Muscle layer of colon (tissue), 2 donors: ENCODE data around the gene CD276.
"Not testable (repeated sequence)": the region's sequence is repeated elsewhere in the genome, so short reads cannot be mapped to it uniquely, and the experiment has no call there.

Experiments
- H3K27ac ChIP-seq: one replicate; pipeline ENCODE4 v1.7.0; 2013; ENCODE audit warnings: low read depth, mild to moderate bottlenecking, low read length, moderate library complexity
- H3K27me3 ChIP-seq, 2 donors: one replicate each; pipeline ENCODE4 v1.7.0; 2013; ENCODE audit warnings: low read length in 2 of 2, mild to moderate bottlenecking in 2 of 2; ENCODE audit not compliant: insufficient read depth in 2 of 2, control insufficient read depth in 1 of 2
- H3K36me3 ChIP-seq: one replicate; pipeline ENCODE4 v1.7.0; 2013; ENCODE audit warnings: mild to moderate bottlenecking, low read length; ENCODE audit not compliant: insufficient read depth
- H3K4me1 ChIP-seq: one replicate; pipeline ENCODE4 v1.7.0; 2013; ENCODE audit warnings: mild to moderate bottlenecking, low read length; ENCODE audit not compliant: insufficient read depth
- H3K4me3 ChIP-seq, 2 donors: one replicate each; pipeline ENCODE4 v1.7.0; 2013; ENCODE audit warnings: low read length in 2 of 2, low read depth in 1 of 2, mild to moderate bottlenecking in 1 of 2, moderate library complexity in 1 of 2
- H3K9ac ChIP-seq: one replicate; pipeline ENCODE4 v1.7.0; 2013; ENCODE audit warnings: low read length
- H3K9me3 ChIP-seq: one replicate; pipeline ENCODE4 v1.7.0; 2013; ENCODE audit warnings: mild to moderate bottlenecking, low read length
- donor health status: abdominal sarcoma.
- donor health status: Adenocarcinoma of cecum.

CD276 gene

DNA sequence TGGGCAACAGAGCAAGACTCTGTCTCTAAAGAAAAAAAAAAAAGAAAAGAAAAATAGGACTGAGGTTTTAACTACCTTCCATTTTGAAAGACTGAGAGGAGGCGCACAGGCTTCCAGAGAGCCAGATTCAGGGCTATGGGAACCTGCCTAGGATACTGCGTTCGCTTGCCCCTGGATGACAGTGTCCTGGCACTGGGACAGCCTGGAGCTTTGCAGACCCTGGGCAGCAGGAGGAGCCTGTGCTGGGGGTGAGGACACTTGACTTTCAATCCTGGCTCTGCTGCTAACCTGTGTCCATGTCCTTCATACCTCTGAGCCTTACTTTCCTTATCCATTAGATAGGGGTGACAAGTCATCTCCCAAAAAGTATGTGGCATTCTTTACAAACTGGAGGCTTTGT lies 31.2 kb downstream of the CD276 start:
- H3K27me3 ChIP-seq = no peaks in the 10 kb centered on the region
- H3K4me3 ChIP-seq = no peak overlapping the region
- H3K9ac ChIP-seq = no peak overlapping the region
- peaks cover 30% of the 10 kb centered on the region for H3K36me3 ChIP-seq
- H3K4me1 ChIP-seq = no peaks in the 10 kb centered on the region
- H3K9me3 ChIP-seq = no peaks in the 10 kb centered on the region
- H3K27ac ChIP-seq = no peak overlapping the region

DNA sequence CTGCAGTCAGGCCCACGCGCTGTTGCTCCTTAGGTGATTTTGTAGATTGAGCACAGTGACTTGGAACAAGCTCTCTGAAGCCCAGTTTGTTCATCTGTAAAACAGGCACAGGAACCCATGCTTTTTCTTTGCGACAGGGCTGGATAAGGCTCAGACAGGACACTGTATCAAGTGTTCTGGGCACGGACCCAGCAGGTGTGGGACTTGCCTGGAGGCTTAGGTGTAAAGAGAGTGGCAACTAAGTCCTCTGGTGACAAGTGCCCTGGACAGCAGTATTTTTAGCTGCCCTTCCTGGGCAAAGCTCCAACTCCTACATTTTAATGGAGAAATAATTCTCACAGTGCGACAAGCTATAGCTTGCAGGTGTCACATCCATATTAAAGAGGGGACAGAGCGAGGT lies 32.2 kb downstream of the CD276 start:
- no peak overlapping the region for H3K4me3 ChIP-seq
- H3K9ac ChIP-seq = no peak overlapping the region
- H3K4me1 ChIP-seq = no peaks in the 10 kb centered on the region
- H3K27me3 ChIP-seq = no peaks in the 10 kb centered on the region
- no peak overlapping the region for H3K27ac ChIP-seq
- peaks cover 20% of the 10 kb centered on the region for H3K36me3 ChIP-seq
- no peaks in the 10 kb centered on the region for H3K9me3 ChIP-seq

DNA sequence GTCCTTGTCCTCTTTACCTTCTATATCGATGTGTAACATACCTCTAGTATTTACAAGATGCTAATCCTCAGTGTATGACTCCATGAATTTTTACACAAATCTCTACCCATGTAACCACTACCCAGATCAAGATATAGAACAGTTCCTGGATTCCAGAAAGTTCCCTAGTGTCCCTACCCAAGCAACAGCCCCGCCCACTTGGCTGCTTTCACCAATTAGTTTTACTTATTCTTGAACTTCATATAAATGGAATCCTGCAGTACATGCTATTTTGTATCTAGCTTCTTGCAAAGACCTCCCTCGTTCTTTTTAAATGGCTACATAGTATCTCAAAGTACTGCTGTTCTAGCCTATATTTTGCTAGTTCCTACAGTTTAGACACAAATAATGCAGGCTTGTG lies 33.0 kb downstream of the CD276 start:
- Histone ChIP-seq H3K27me3 (no peaks in the 10 kb centered on the region), H3K9ac (no peak overlapping the region), H3K4me1 (no peaks in the 10 kb centered on the region), H3K4me3 (no peak overlapping the region), H3K27ac (no peak overlapping the region), H3K9me3 (no peaks in the 10 kb centered on the region), H3K36me3 (peaks cover 18% of the 10 kb centered on the region)

DNA sequence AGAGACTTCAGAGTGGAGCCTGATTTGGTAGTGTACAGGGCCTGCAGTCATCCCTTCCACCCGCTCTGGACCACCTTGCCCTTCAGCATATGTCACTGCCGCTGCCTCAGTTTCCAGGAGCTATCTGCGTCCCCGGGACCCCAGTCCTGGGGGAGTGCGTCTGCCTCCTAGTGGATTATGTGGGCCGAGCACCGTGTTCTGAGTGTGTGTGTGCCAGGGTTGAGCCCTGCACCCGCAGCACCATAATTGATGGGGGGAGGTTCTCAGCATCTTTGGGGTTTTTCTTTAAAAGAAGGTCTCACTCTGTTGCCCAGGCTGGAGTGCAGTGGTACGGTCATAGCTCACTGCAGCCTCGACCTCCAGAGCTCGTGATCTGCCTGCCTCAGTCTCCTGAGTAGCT lies 33.6 kb downstream of the CD276 start:
- Histone ChIP-seq H3K4me3 (no peak overlapping the region), H3K27me3 (no peaks in the 10 kb centered on the region), H3K9ac (no peak overlapping the region), H3K36me3 (peaks cover 18% of the 10 kb centered on the region), H3K9me3 (no peaks in the 10 kb centered on the region), H3K27ac (no peak overlapping the region), H3K4me1 (no peaks in the 10 kb centered on the region)

DNA sequence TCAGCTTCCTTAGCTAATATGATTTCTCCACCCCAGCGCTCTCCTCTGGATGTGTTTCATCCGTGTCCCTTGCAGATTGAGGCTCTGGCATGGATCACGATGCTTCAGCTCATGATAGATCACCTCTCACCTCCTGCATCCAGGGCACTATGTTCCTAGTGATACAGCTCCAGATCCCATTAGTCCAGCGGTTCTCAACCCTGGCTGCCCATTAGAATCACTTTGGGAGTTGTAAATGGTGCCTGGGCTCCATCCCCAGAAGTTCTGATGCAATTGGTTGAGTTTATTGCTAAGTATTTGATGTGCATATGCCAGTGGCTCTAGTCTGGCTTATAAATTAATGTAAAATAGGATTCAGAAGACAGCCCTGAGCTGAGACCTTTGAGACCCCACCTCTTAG lies 34.5 kb downstream of the CD276 start:
- H3K9me3 ChIP-seq = no peaks in the 10 kb centered on the region
- H3K4me3 ChIP-seq = no peak overlapping the region
- no peak overlapping the region for H3K9ac ChIP-seq
- H3K36me3 ChIP-seq = peaks cover 9% of the 10 kb centered on the region
- H3K4me1 ChIP-seq = no peaks in the 10 kb centered on the region
- no peak overlapping the region for H3K27ac ChIP-seq
- no peaks in the 10 kb centered on the region for H3K27me3 ChIP-seq

DNA sequence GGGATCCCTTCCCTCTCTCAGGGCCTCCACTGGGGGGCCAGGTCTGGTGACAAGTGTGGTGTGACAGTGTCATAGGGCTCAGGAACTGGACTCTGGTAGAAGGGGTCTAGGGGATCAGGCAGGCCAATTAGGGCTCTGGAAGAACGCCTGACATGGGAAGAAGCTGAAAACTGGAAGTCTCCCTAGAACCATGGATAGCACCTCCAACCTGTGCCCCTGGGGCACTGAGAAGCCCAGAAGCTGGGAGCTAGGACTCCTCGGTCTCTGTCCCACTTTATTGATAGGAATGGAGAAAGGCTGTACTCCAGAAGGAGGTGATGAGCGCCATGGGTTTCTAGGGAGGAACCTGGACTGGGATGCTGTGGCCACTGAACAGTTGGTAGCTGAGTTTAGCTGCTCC lies 38.2 kb downstream of the CD276 start:
- Histone ChIP-seq H3K4me1 (no peaks in the 10 kb centered on the region), H3K9me3 (no peaks in the 10 kb centered on the region), H3K27ac (no peak overlapping the region), H3K9ac (no peak overlapping the region), H3K27me3 (no peaks in the 10 kb centered on the region), H3K4me3 (no peak overlapping the region), H3K36me3 (no peaks in the 10 kb centered on the region)

DNA sequence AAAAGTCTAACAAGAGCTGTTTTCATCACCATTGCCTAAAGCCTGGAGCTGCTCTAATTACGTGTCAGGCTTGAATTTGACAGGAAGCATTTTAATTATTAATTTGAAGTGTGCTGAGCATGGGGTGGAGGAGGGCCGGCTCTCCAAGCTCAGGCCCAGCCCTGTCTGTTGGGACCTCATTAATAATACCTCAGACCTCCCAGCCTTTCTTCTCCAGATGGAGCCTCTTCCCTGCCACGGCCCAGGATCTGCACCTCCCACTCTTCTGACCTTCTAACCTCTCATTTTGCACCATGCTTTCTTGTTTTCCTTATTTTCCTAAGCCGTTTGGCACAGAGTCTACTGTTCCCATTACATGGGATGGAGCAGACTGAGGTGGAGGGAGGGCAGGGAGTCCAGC lies 39.0 kb downstream of the CD276 start:
- Histone ChIP-seq H3K27ac (no peak overlapping the region), H3K4me1 (no peaks in the 10 kb centered on the region), H3K27me3 (no peaks in the 10 kb centered on the region), H3K4me3 (no peak overlapping the region), H3K9ac (no peak overlapping the region), H3K36me3 (no peaks in the 10 kb centered on the region), H3K9me3 (no peaks in the 10 kb centered on the region)

DNA sequence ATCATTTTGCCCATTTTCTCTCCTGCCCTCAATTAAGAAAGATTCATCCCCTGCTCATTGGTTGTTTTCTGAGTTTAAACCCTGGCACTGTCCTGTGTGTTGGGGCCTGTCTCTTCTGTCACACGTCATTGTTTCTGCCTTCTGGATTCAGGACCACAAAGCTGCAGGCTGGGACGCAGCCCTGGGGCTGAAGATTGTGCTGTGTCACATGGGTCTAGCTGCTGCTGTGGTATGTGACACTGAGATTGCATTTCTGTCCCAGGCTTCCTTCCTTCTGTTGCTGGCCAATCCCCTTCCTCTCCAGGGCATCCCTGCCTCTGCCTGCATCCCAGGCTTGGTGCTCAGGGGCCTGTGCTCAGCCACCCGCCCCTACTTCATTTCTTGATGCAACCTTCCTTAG lies 40.0 kb downstream of the CD276 start:
- Histone ChIP-seq H3K4me1 (no peaks in the 10 kb centered on the region), H3K36me3 (no peaks in the 10 kb centered on the region), H3K27me3 (no peaks in the 10 kb centered on the region), H3K9me3 (no peaks in the 10 kb centered on the region), H3K4me3 (no peak overlapping the region), H3K27ac (no peak overlapping the region), H3K9ac (no peak overlapping the region)

DNA sequence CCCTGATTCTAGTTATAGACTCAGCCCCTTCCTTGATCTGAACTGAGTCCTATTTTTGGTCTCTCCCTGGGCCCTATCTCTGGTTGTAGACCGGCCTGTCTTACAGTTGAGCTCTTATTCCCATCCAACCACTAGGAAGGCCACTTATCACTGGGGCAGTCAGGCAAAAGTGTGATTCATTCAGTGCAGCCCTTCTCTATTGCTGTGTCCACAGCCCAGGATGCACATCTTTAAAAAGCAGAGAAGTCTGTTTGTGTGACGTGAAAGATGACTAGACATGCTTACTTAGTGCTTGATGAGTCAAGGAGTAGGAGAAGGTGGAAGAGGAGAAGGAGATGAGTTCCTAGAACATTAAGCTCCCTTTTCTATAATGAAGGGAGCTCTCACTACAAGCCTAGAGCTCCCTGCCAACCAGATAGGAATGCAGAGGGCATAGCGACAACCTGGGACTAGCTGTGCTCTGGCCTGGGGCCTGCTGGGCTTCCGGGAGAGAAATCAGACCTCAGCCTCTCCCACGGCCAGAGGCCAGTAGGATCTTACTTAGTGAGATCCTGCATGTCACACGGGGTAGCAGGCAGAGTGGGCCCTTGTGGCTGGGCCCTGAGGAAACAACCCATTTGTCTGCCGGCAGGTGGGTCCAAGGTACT lies 43.3 kb downstream of the CD276 start:
- Histone ChIP-seq H3K27me3 (no peaks in the 10 kb centered on the region), H3K9me3 (no peaks in the 10 kb centered on the region), H3K36me3 (no peaks in the 10 kb centered on the region)

DNA sequence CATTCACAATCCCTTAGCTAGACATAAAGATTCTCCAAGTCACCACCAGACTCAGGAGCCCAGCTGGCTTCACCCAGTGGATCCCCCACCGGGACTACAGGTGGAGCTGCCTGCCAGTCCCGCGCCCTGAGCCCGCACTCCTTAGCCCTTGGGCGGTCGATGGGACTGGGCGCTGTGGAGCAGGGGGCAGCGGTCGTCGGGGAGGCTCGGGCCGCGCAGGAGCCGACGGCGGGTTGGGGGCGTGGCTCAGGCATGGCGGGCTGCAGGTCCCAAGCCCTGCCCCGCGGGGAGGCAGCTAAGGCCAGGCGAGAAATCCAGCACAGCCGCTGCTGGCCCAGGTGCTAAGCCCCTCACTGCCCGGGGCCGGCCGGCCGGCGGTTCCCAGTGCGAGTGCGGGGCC lies 47.9 kb downstream of the CD276 start:
- H3K9ac ChIP-seq, H3K27me3 ChIP-seq, H3K4me3 ChIP-seq, H3K4me1 ChIP-seq, H3K27ac ChIP-seq, H3K36me3 ChIP-seq, H3K9me3 ChIP-seq: not testable (repeated sequence)

More for the DNA sequence above, 43.3 kb downstream of the CD276 start:
- no peak overlapping the region for H3K4me3 ChIP-seq
- no peak overlapping the region for H3K9ac ChIP-seq
- H3K27ac ChIP-seq = no peak overlapping the region
- no peaks in the 10 kb centered on the region for H3K4me1 ChIP-seq

DNA sequence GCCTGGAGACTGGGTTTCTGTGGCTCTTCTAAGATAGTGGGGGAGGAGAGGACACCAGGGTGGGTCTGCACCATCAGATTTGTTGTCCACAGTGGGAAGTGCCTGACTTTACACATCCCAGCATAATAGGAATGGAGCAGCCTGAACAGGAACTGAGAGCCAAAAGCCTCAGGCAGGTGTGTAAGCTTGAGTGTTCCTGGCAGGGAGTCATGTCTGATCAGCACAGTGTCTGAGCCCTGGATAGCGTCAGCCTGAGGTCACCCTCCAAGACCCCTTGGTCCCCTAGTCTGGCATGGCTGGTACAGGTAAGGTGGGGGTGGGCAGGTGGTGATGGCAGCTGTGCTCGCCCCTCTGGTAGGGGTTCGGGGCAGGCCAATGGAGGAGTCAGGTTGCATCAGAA lies 48.7 kb downstream of the CD276 start:
- H3K4me3 ChIP-seq = no peak overlapping the region
- H3K4me1 ChIP-seq = no peaks in the 10 kb centered on the region
- no peak overlapping the region for H3K27ac ChIP-seq
- no peaks in the 10 kb centered on the region for H3K9me3 ChIP-seq
- no peak overlapping the region for H3K9ac ChIP-seq
- H3K27me3 ChIP-seq = no peaks in the 10 kb centered on the region
- H3K36me3 ChIP-seq = no peaks in the 10 kb centered on the region

DNA sequence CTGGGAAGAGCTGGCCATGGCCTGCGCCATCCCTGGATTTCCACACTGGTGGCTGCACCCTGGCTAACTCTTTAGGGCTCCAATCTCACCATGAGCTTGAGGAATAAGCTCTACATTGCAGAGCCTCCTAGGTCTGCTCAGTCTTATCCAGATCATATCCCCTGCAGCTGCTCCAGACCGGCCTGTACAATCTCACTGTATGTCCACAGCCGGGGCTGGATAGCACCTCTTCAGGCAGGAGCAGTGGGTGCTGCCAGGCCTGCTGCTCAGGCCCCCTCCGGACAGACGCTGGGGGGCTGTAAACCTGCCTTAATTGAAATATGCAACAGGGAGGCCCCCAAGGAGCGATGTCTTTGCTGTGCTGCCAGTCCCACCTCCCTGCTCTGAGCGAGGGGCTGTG lies 53.4 kb downstream of the CD276 start:
- H3K4me1 ChIP-seq = peaks cover 3% of the 10 kb centered on the region
- no peaks in the 10 kb centered on the region for H3K27me3 ChIP-seq
- no peaks in the 10 kb centered on the region for H3K9me3 ChIP-seq
- H3K27ac ChIP-seq = no peak overlapping the region
- H3K9ac ChIP-seq = no peak overlapping the region
- H3K36me3 ChIP-seq = no peaks in the 10 kb centered on the region
- no peak overlapping the region for H3K4me3 ChIP-seq
